Posterior cingulate gyrus (tissue), 11 donors: ENCODE measurements around the gene ZNF197.
"Not testable (repeated sequence)": the region's sequence is repeated elsewhere in the genome, so short reads cannot be mapped to it uniquely, and the experiment has no call there.

Experiments used
- DNase-seq, 10 donors: peaks; one replicate each; pipeline versions ENCODE4 v3.0.0 to v3.0.0-alpha.2; 2020 to 2021; ENCODE audit warnings: mixed read lengths in 3 of 10
- intact Hi-C: fragments of 100-400 bp; cut with DNase I; formaldehyde crosslinking; loops from one replicate; pipeline ENCODE4 v1.15.1; 2023

ZNF197 gene

DNA sequence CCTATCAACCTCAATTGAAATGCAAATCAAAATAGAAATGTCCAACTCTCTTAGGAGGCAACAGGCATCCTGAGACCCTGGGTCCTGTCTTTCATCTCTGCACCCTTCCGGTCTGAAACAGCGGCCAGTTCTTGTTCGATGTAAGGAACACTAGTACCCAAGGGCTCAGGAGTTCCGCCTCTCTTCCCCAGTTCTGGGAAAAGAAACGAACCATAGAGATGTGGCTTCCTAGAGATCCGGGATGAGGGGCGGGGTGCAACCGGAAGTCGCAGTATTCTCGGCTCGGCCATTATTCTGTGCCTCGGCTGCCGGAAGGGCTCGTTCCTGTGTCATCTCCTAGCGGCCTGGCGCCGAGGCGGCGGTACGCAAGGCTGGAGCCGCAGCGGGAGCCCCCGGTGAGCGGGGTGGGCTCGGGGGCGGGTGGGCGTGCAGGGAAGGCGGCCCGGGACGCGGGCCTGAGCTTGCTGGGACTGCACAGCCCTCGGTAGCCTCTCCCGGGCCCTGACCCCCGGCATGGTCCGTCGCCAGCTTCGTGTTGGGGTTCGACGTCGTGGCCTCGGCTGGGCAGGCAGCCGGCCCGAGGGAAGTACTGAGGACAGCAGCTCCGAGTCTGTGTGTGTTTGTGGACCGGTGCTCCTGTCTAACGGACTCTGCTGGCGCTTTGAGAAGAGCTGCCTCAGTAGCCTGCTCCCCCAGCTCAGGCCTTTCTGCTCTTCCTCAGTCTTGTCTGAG lies at the start of gene ZNF197:
Gene ZNF197 (plus strand): TSS at position 288 of the 732 bp plus-strand sequence. CDS start 4,119 bp downstream, outside the sequence.
- DNase-seq: peak; percentile 78 to 98 (median 89)
- intact Hi-C loops: loop anchor here (1.0 to 2.0 kb wide), 2 partner anchors 23 to 70 kb away; partner anchors contain the start of genes ZKSCAN7 and ZNF35

DNA sequence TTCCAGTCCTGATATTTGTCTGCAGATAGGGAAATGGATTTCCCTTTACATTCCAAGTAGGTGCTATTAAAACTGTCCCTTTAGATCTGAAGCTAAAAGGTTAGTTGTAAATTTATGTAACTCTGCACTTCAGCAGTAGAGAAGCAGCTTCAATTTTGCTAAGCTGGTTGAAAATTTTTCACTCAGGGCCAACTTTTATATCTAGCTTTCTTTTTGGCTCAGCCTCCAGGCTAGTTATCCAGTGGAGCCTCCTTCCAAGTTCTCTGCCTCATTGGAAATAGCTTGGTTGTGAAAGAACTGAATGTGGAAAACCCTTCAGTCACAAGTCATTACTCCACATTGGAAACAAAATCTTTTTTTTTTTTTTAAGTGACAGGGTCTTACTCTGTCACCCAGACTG lies 48.2 kb upstream of the ZNF197 start:
- intact Hi-C loops: no loop called here
- DNase-seq: no peak

DNA sequence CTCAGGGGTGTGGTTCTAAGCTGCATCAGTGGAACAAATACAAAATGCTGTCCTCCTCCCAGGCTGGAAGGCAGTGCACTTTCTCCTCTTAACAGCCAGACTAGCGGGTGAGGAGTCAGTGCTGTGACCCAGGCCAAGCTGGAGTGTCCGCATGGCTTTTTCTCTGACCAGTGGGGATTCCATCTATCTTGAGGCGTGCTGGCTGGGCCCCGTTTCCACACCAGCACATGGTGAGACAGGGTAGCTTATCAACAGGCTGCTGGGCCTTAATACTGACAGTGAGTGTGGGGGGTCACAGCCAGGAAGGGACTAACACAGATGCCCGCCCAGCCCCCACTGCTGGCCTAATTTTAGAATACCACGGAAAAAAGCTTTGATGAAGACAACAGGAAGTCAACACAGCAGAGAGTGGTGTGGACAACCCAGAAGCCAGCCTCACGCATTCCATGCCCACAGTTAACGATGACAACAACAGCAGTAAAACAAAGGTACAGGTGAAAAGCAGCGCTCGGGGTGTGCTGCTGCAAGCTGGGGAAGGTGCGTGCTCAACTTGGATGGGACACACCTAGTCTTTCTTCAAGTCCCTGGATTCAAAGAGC lies 47.4 kb upstream of the ZNF197 start:
- intact Hi-C loops: not testable (repeated sequence)
- DNase-seq: peak in 1 of 10 donors; percentile 24

DNA sequence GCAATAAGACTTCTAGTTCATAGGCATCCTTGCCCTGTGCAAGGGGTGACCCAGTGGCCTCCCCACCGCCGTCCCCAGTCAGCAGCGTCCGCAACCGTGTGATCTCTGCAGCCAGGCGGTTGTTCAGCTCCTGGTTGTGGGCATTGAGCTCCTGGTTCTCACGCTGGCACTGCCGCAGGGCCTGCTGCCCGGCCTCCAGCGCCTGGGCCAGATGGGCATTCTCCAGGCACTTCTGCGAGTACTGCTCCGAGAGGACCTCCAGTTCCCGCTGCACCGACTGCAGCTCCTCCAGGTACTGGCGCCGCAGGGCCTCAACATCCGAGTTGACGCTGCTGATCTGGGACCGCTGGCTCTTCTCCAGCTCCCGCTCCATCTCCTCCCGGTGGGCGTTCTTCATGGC lies 46.5 kb upstream of the ZNF197 start:
- intact Hi-C loops: not testable (repeated sequence)

DNA sequence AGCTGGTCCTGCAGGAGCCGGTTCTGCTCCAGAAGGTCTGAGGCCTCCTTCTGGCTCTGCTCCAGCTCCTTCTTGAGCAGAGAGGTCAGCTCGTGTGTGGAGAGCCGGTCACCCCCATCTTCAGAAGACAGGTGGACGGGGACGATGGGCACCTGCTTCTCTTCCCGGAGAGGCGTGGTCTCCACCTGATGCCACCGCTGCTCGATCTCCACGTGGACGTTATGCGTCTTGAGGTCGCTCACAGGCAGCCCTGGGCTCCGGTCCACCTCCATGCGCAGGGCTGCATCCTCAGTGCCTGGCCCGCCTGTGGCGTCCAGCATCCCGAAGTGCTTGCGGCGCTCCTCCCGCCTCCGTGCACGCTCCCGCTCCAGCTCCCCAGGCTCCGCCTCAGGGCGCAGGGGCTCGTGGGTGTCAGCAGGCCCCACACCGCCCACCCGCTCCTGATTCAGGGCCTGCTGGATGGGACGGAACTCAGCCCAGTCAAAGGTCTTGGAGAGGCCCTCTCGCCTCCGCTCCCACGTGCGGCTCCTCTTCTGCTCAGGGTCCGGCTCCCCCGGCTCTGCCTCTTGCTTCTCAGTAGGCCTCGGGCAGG lies 45.8 kb upstream of the ZNF197 start:
- intact Hi-C loops: not testable (repeated sequence)
- peak in 2 of 10 donors; percentile 32 to 77 for DNase-seq

More for the DNA sequence above, 46.5 kb upstream of the ZNF197 start:
- peak in 2 of 10 donors; percentile 63 to 72 for DNase-seq

DNA sequence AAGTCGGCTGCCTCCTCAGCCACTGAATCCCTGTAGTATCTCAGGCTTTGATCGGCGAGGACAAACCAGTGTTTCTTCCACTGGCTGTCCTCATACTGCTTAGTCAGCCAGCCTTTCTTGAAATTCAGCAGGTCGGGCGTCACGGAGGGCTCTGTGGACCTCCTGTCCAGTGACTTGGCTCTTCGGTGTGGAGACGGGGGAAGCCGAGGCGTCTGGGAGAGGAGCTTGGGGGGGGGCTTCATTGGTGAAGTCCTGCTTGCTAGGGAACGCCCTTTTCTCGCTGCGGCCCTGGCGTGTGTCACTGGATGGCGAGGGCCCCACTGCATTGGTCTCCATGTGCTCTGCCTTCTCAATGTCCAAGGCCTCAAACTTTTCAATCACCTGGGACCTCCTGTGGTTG lies 45.1 kb upstream of the ZNF197 start:
- intact Hi-C loops: not testable (repeated sequence)

DNA sequence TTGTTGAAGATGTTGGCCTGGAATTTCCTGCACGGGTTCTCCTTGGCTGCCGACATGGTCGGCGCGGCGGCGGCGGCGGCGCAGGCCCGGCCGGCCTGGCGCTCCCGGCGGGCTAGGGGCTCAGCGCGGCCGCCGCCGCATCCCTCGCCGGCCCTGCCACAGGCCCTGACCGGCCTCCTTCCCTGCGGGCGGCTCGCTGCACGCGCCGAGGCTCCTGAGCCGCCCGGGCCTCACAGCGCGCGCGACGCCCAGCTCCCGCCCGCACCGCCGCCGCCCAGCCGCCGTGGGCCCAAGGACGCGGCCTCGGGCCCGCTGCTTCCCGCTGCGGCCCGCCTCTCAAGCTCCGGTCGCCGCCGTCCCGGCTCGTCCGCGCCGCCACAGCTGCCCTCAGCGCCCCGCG lies 43.9 kb upstream of the ZNF197 start:
- peak in 1 of 10 donors; percentile 18 for DNase-seq
- intact Hi-C loops: not testable (repeated sequence)

More for the DNA sequence above, 45.1 kb upstream of the ZNF197 start:
- DNase-seq: peak in 1 of 10 donors; percentile 40

DNA sequence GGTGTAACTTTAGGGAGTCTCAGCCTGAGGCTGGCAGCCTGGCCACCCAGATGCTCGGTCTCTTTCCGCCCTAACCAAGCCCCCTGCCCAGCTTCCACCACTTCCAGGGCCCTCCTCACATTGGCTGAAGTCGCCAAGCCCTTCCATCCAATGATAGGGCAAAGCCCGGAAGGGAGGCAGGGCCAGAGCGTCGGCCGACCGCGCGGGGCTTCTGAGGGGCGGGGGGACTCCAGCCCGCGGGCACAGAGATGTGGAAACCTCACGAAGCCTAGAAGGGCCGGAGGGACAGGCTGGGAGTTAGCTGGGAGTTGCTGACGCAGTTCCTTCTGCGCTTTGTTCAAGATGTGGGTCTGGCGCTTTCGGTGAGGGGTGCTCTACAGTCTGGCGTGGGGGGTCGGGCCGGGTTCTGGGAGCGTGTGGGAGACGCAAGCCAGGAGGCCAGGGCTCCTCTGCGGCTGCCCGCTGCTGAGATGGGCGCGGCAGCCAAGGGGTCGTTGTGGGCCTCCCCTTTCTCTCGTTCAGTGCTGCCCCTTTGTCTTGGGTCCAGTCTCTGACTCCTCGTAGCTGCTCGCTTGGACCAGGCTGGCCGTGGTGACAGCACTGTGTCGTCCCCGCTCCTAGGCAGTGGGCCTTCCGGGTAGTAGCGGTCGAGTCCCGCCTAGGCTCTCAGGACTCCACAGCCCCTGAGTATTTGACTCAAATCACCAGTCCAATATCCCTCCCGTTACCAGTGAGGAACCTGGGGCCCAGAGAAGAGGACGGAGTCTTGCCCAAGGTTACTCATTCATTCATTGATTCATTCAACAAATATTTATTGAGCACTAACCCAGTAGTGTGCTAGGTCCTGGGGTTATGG lies 40.0 kb upstream of the ZNF197 start, which contains the start of gene ZNF660:
Gene ZNF660 (plus strand): TSS at position 319 of the 856 bp plus-strand sequence. CDS start 9,230 bp downstream, outside the sequence.
- intact Hi-C loops: no loop called here
- peak; percentile 50 to 96 (median 71) for DNase-seq

DNA sequence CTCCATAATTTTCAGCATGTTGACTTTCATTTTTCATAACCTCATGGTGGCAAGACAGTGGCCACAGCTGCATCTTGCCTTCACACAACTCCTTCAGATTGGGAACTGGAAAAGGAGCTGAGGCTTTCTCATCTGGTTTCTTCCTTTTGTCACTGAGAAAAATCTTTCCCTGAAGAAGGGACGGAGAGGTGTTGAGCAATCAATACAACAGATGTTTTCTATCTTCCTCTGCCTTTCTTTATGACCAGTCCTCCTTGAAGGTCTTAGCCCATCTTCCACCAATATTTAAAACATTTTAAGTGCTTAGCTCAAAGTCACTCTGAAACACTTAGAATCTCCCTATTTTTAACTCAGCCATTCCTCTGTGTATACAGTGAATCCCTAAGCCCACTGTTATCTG lies 28.2 kb upstream of the ZNF197 start:
- no peak for DNase-seq
- intact Hi-C loops: no loop called here

DNA sequence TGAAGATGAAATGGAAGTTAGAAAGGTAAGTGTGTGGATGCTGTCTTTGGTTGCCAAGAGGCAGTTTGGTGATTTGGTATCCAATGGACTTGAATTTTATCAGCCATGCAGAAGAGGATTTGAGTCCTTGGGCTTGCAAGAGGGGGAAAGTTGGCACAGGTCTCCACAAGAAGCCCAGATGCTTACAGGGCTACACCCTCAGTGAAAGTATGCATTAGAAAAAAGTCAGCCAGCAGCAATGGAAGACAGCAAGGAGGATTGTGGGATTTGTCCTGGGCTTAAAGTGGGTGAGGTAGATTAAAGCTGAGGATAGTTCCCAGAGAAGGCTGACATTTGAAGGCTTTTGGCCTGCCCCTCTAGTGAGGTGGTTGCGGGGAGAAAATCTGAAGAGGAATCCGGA lies 23.1 kb upstream of the ZNF197 start:
- intact Hi-C loops: no loop called here
- no peak for DNase-seq

DNA sequence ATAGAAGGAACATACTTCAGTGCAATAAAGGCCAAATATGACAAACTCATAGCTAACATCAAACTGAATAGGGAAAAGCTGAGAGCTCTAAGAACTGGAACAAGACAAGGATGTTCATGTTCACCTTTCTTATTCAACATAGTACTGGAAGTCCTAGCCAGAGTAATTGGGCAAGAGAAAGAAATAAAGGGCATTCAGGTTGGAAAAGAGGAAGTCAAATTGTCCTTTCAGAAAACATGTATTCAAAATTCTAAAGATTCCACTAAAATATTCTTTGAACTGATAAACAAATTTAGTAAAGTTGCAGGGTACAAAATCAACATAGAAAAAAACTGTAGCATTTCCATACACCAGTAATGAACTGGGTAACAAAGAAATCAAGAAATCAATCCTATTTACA lies 12.2 kb upstream of the ZNF197 start:
- intact Hi-C loops: no loop called here
- no peak for DNase-seq

DNA sequence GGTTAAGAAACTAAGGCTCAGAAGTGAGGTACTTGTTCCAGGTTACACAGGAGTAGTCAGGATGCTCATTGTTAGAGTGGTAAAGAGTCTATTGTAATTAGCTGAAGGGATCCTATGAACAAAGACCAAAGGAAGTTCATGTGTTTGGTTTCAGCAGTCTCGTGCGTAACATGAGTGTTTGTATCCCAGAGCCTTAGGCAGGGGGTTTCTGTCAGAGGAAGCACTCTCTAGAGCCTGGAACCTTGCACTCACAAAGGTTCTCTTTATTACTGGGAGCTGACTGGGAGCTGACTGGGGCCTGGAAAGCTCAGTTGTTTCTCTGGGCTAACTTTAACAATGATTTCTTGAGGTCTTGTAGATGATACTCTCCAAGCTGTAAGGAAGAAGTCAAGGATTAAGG lies 3.9 kb downstream of the ZNF197 start:
- intact Hi-C loops: no loop called here
- DNase-seq: no peak

DNA sequence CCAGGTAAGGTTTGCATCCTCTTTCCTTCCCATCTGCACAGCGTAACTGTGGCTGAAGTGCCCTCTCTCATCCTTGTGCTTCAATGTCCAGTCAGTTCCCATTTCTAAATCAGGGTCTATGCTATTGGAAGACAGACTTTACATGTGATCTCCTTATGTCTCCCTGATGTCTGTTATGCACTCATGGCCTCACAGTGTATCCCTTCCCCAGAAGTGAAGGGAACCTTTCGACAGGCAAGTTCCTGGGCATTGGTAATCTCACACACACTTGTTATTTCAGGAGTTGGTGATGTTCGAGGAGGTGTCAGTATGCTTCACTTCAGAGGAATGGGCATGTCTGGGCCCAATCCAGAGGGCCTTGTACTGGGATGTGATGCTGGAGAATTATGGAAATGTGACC lies 7.4 kb downstream of the ZNF197 start:
- no peak for DNase-seq
- intact Hi-C loops: no loop called here

DNA sequence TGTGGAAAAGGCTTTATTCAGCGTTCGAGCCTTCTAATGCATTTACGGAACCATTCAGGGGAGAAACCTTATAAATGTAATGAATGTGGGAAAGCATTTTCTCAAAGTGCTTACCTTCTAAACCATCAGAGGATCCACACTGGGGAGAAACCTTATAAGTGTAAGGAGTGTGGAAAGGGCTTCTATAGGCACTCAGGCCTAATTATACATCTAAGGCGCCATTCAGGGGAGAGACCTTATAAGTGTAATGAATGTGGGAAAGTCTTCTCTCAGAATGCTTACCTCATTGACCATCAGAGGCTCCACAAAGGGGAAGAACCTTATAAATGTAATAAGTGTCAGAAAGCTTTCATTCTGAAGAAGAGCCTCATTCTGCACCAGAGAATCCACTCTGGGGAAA lies 17.5 kb downstream of the ZNF197 start:
- DNase-seq: no peak
- intact Hi-C loops: no loop called here

DNA sequence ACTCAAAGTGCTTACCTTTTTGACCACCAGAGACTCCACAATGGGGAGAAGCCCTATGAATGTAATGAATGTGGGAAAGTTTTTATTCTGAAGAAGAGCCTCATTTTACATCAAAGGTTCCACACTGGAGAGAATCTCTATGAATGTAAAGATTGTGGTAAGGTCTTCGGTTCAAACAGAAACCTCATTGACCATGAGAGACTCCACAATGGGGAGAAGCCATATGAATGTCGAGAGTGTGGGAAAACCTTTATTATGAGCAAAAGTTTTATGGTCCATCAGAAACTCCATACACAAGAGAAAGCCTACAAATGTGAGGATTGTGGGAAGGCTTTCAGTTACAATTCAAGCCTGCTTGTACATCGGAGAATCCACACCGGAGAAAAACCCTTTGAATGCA lies 18.2 kb downstream of the ZNF197 start:
- intact Hi-C loops: no loop called here
- no peak for DNase-seq

DNA sequence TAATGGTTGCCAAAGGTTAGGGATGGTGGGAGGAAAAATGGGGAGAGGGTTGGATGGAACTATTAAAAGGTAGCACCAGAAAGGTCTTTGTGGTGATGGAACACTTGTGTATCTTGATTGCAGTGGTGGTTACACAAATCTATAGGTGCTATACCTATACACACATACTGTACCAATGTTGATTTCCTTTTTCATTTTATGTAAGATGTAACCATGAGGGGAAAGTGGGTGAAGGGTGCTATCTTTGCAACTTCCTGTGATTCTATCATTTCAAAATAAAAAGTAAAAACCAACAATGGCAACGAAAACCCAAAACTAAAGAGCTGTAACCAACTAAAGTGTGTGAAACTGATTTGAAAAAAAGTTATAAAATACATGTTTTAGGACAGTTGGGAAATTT lies 22.9 kb downstream of the ZNF197 start:
- intact Hi-C loops: loop anchor here (1.0 kb wide), 1 partner anchor 23 kb away; no protein-coding TSS in a partner anchor
- no peak for DNase-seq

DNA sequence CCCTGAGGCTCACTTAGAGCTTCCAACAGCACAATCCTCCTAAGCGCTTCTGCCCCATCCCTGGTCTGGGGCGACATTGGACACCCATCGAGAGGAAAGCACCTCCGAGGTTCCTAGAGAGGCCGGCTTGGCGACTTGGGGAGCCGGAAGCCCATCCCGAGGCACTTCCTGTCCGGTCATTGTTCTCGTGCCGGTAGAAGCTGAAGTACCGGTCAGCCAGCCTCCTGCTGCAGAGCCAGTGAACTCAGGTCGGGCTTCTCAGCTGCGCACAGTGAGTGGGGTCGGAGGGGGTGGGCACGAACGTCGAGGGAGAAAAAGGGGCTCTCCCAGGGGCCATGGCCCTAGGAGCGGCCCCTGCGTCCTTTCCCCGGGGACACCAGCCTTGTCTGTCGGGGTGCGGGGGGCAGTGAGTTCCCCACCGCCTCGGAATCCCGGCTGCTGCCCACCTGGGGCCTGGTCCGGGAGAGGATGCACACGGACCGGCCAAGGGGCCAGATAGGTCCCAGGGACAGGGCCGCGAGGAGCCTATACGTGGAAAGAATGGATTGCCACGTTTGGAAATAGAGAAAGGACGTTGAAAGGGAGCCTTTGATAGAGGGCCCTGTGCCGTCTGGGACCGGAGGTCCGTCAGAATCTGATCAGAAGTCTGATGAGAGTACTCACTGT lies 23.9 kb downstream of the ZNF197 start, which contains the start of gene ZNF35:
Gene ZNF35 (plus strand): TSS at position 169 of the 666 bp plus-strand sequence. CDS start 2,336 bp downstream, outside the sequence.
- peak; percentile 77 to 98 (median 89) for DNase-seq
- intact Hi-C loops: loop anchor here (1.0 kb wide), 1 partner anchor 24 kb away; no protein-coding TSS in a partner anchor

DNA sequence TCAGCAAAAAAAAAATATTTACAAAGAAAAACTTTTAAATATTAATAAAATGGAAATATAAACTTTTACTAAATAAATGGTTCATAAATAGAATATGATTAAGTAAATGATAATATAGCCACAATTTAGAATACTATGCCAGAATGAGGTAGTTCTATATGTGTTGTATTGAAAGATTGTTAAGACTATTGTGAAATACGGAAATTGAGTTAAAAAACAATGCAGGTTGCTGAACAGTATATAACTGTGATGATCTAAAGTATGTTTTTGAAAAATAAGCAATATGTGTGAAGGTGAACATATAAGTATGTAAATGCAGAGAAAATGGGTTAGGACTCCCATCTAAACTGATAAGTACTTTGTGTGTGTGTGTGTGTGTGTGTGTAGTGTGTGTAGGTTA lies 24.9 kb downstream of the ZNF197 start:
- DNase-seq: no peak
- intact Hi-C loops: no loop called here

DNA sequence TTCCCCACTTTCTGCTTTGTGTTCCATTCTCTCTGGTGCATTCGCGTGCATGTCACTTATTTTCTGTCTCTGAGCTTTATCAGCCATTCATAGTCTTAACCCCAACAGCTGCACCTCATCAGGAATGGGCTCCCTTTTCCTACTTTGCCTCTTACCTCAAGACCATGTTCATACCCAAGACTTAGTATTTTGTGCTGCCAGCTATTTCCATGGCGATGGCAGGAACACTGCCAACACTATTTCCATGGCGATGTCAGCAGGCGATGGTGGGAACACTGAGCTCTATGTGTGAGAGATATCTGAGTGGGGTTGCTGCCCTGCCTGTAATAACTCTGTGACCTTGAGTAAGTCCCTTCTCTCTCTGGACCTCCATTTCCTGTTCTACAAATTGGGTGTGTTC lies 29.2 kb downstream of the ZNF197 start:
- DNase-seq: no peak
- intact Hi-C loops: no loop called here

DNA sequence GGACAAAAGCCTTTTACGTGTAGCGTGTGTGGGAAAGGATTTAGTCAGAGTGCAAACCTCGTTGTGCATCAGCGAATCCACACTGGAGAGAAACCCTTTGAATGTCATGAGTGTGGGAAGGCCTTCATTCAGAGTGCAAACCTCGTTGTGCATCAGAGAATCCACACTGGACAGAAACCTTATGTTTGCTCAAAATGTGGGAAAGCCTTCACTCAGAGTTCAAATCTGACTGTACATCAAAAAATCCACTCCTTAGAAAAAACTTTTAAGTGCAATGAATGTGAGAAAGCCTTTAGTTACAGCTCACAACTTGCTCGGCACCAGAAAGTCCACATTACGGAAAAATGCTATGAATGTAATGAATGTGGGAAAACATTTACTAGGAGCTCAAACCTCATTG lies 34.2 kb downstream of the ZNF197 start:
- intact Hi-C loops: no loop called here
- DNase-seq: no peak
